Measurements from ENCODE around the gene TEX2.

DNA sequence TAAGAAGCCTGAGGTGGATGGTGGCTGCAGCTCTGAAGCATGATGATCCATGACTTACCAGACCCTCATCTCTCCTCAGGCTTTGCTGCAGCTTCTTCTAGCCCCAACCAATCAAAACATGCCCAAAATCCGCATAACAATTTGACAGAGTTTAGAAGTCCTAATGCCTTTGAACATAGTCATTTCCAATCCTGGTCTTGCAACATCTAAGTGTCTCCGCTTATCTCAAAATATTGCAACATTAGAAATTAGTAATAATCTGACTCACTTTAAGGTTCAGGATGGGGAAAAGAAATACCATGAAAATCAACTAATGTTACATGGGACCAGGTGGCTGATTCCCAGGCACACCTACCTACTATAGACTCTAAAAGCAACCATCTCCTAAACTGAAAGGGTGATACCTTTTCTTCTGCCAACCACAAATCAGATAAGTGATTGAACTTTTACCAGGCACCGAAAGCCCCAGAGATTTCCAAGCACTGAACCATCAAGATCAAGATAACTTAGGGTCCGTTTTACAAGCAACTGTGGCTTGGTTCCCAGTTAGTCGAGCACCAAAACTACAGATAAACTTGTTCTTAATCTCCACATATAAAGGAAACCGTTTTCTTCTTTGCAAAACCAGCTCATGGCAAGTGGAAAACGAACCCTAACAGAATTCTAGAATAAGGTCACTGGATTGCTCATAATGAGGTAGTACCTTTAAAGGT lies 147.1 kb downstream of the TEX2 start:
- TF ChIP-seq GATA2 (IDR thresholded peaks at IDR 0.05; ENCODE audit: low read depth, low read length) (no peak), GATA3 (IDR thresholded peaks at IDR 0.05; ENCODE audit: low read depth, low read length) (no peak)

Data from SH-SY5Y (cell line).